ENCODE data around the gene UVRAG. TPM values are rescaled to one million over a fixed set of nuclear protein-coding genes. Genes with fewer than 3 reads are reported as not detected.

The UVRAG gene
- total RNA-seq, 1 experiment from 2014 or later = 31.3 TPM

DNA sequence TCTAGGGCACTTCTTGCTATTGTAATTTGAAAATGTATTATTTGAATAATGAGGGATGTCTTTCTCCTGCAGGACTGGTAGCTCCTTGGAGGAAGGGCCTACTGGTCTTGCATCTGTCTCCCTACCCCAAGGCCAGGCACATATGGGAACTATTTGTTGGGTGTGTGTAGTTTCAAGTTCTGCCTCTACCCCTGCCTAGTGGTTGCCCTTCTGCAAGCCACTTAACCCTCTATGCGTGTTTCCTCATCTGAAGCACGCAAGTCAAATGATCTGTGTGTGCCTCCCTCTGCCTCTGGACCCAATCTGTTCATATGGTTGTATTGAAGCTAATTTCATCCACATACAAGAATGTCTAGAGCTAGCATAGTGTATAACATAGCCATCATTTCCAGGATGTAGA, 324.3 kb downstream of the UVRAG start:
- CTCF ChIA-PET = no interaction called here
- no peaks in the 10 kb centered on the region for H3K27me3 Mint-ChIP-seq (ENCODE audit: insufficient read depth, unreplicated experiment)

DNA sequence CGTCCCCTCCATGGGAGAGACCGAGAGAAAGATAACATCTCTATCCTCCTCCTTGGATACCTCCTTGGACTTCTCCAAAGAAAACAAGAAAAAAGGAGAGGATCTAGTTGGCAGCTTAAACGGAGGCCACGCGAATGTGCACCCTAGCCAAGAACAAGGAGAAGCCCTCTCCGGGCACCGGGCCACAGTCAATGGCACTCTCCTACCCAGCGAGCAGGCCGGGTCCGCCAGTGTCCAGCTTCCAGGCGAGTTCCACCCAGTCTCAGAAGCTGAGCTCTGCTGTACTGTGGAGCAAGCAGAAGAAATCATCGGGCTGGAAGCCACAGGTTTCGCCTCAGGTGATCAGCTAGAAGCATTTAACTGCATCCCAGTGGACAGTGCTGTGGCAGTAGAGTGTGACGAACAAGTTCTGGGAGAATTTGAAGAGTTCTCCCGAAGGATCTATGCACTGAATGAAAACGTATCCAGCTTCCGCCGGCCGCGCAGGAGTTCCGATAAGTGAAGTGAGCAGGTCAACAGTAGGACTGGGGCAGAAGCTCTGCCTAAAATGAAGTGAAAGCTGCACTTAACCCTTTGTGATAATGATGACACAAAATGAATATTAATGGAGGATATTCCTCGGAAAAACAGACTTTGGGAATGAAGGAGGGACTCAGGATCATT, 326.0 kb downstream of the UVRAG start:
- TF ChIP-seq, protein P1, sequence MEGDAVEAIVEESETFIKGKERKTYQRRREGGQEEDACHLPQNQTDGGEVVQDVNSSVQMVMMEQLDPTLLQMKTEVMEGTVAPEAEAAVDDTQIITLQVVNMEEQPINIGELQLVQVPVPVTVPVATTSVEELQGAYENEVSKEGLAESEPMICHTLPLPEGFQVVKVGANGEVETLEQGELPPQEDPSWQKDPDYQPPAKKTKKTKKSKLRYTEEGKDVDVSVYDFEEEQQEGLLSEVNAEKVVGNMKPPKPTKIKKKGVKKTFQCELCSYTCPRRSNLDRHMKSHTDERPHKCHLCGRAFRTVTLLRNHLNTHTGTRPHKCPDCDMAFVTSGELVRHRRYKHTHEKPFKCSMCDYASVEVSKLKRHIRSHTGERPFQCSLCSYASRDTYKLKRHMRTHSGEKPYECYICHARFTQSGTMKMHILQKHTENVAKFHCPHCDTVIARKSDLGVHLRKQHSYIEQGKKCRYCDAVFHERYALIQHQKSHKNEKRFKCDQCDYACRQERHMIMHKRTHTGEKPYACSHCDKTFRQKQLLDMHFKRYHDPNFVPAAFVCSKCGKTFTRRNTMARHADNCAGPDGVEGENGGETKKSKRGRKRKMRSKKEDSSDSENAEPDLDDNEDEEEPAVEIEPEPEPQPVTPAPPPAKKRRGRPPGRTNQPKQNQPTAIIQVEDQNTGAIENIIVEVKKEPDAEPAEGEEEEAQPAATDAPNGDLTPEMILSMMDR (IDR thresholded peaks at IDR 0.05; ENCODE audit: insufficient read depth in 1 of 2, low read depth in 1 of 2, low read length in 1 of 2, severe bottlenecking in 1 of 2, unreplicated experiment in 1 of 2) = no peak
- BruUV-seq (replicated peaks) = no TSS peak
- no peak for DNase-seq
- Histone ChIP-seq H3K36me3 (ENCODE audit: control insufficient read depth, insufficient read depth, low read length) (0 out of 2 replicates have a peak, but pooled peaks cover 1% of the 10 kb centered on the region), H3K9me3 (no peaks in the 10 kb centered on the region), H3K4me1 (no peaks in the 10 kb centered on the region), H3K4me3 (ENCODE audit: low read depth, low read length) (no peak overlapping the region), H3K27me3 (replicated peaks; ENCODE audit: control insufficient read depth, insufficient read depth, low read length) (no peaks in the 10 kb centered on the region)
- intact Hi-C loops (cut with micrococcal nuclease; ENCODE audit: unreplicated experiment) = no loop called here
- Mint-ChIP-seq H3K4me3 (ENCODE audit: unreplicated experiment) (no peak overlapping the region), H3K9me3 (ENCODE audit: unreplicated experiment) (no peaks in the 10 kb centered on the region), H3K27ac (ENCODE audit: unreplicated experiment) (no peak overlapping the region), H3K27me3 (ENCODE audit: insufficient read depth, unreplicated experiment) (no peaks in the 10 kb centered on the region), H3K36me3 (ENCODE audit: insufficient read depth, unreplicated experiment) (peaks cover 6% of the 10 kb centered on the region), H3K4me1 (ENCODE audit: low read depth, unreplicated experiment) (no peaks in the 10 kb centered on the region)
- ChIA-PET POLR2A (no interaction called here), CTCF (interaction anchor here (0.8 kb wide), 1 partner anchor 67 kb away, joined by 5 read pairs; no protein-coding TSS in a partner anchor)

More for the DNA sequence above, 324.3 kb downstream of the UVRAG start:
- no peaks in the 10 kb centered on the region for H3K9me3 ChIP-seq
- no TSS peak for BruUV-seq (replicated peaks)
- POLR2A ChIA-PET = no interaction called here
- H3K36me3 ChIP-seq (ENCODE audit: control insufficient read depth, insufficient read depth, low read length) = 0 out of 2 replicates have a peak, but pooled peaks cover 1% of the 10 kb centered on the region
- no peak overlapping the region for H3K4me3 ChIP-seq (ENCODE audit: low read depth, low read length)
- Mint-ChIP-seq H3K4me3 (ENCODE audit: unreplicated experiment) (no peak overlapping the region), H3K36me3 (ENCODE audit: insufficient read depth, unreplicated experiment) (peaks cover 10% of the 10 kb centered on the region), H3K9me3 (ENCODE audit: unreplicated experiment) (no peaks in the 10 kb centered on the region), H3K4me1 (ENCODE audit: low read depth, unreplicated experiment) (no peaks in the 10 kb centered on the region), H3K27ac (ENCODE audit: unreplicated experiment) (no peak overlapping the region)
- intact Hi-C loops (cut with micrococcal nuclease; ENCODE audit: unreplicated experiment) = no loop called here
- DNase-seq = no peak
- no peaks in the 10 kb centered on the region for H3K4me1 ChIP-seq
- no peaks in the 10 kb centered on the region for H3K27me3 ChIP-seq (replicated peaks; ENCODE audit: control insufficient read depth, insufficient read depth, low read length)
- TF ChIP-seq, protein P1 (IDR thresholded peaks at IDR 0.05; ENCODE audit: insufficient read depth in 1 of 2, low read depth in 1 of 2, low read length in 1 of 2, severe bottlenecking in 1 of 2, unreplicated experiment in 1 of 2) = no peak

DNA sequence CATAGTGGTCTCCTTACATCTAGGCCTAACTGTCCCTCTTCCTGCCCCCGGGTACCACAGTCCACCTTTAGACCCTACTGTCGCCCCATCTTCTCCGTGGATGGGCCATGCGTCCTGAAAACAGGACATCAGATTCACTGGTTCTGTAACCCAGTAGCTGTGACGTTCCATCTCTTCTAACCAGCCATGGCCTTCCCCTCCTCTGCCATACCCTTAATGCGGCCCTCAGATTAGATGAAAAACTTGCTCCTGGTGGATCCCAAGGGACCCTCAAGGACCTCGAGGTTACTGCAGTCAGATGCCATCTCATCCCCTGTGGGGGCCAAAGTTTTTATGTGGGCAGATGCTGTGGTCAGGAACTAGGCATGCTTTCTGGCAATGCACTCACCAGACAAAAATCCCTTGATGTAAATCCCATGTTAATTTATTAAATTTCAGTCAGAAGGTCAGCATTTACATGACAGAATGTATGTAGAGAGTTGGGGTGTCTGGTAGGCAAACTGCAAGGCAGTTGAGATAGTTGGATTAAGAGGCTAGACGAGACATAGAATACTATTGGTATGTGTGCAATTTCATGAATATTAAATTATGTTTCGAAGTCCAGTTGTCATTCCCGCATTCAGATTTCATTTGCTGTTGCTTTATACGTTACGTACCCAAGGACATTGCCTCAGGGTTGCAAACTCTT, 327.0 kb downstream of the UVRAG start:
- no TSS peak for BruUV-seq (replicated peaks)
- no peak overlapping the region for H3K27ac Mint-ChIP-seq (ENCODE audit: unreplicated experiment)
- ChIA-PET POLR2A (no interaction called here), CTCF (no interaction called here)
- Histone ChIP-seq H3K9me3 (no peaks in the 10 kb centered on the region), H3K4me1 (peaks cover 5% of the 10 kb centered on the region), H3K36me3 (ENCODE audit: control insufficient read depth, insufficient read depth, low read length) (0 out of 2 replicates have a peak, but pooled peaks cover 1% of the 10 kb centered on the region), H3K27me3 (replicated peaks; ENCODE audit: control insufficient read depth, insufficient read depth, low read length) (no peaks in the 10 kb centered on the region), H3K4me3 (ENCODE audit: low read depth, low read length) (no peak overlapping the region)
- H3K27me3 Mint-ChIP-seq (ENCODE audit: insufficient read depth, unreplicated experiment) = no peaks in the 10 kb centered on the region
- no peaks in the 10 kb centered on the region for H3K9me3 Mint-ChIP-seq (ENCODE audit: unreplicated experiment)
- H3K4me1 Mint-ChIP-seq (ENCODE audit: low read depth, unreplicated experiment) = peaks cover 6% of the 10 kb centered on the region
- DNase-seq = no peak
- no peak overlapping the region for H3K4me3 Mint-ChIP-seq (ENCODE audit: unreplicated experiment)
- intact Hi-C loops (cut with micrococcal nuclease; ENCODE audit: unreplicated experiment) = no loop called here
- TF ChIP-seq, protein P1 (IDR thresholded peaks at IDR 0.05; ENCODE audit: insufficient read depth in 1 of 2, low read depth in 1 of 2, low read length in 1 of 2, severe bottlenecking in 1 of 2, unreplicated experiment in 1 of 2) = no peak
- peaks cover 6% of the 10 kb centered on the region for H3K36me3 Mint-ChIP-seq (ENCODE audit: insufficient read depth, unreplicated experiment)

Measured in Caco-2 (cell line).